HUES48 (cell line): ENCODE data around the gene FHOD1.
A peak's percentile ranks its signal among the peaks of the same experiment; 100 is the strongest.

Source experiments
- H3K27ac ChIP-seq: one replicate; pipeline ENCODE4 v1.7.0; 2013; ENCODE audit warnings: low read depth, low read length, inconsistent platforms
- H3K27me3 ChIP-seq: 2 replicates; pipeline ENCODE4 v1.6.1; 2013; ENCODE audit warnings: mild to moderate bottlenecking, low read length; ENCODE audit not compliant: control insufficient read depth, insufficient read depth
- H3K36me3 ChIP-seq: 2 replicates; pipeline ENCODE4 v1.6.1; 2013; ENCODE audit warnings: low read length; ENCODE audit not compliant: control insufficient read depth, insufficient read depth
- H3K4me1 ChIP-seq: 2 replicates; pipeline ENCODE4 v1.6.1; 2013; ENCODE audit warnings: mild to moderate bottlenecking, low read length; ENCODE audit not compliant: control insufficient read depth, insufficient read depth
- H3K4me3 ChIP-seq: 2 replicates; pipeline ENCODE4 v1.5.1; 2013; ENCODE audit warnings: mild to moderate bottlenecking, low read depth, low read length
- H3K9ac ChIP-seq: 2 replicates; pipeline ENCODE4 v1.6.1; 2013; ENCODE audit warnings: mild to moderate bottlenecking, low read depth, low read length, moderate library complexity
- H3K9me3 ChIP-seq: 2 replicates; pipeline ENCODE4 v1.6.1; 2013; ENCODE audit warnings: low read length; ENCODE audit not compliant: control insufficient read depth, insufficient read depth

Gene FHOD1

GRCh38 chr16:67283039-67283825 is 36.0 kb upstream of the FHOD1 start:
- no peak overlapping the region for H3K4me3 ChIP-seq
- H3K36me3 ChIP-seq: no peaks in the 10 kb centered on the region
- H3K27ac ChIP-seq: no peak overlapping the region
- H3K4me1 ChIP-seq: no peaks in the 10 kb centered on the region
- H3K9ac ChIP-seq: no peak overlapping the region
- peaks cover 8% of the 10 kb centered on the region for H3K27me3 ChIP-seq
- no peaks in the 10 kb centered on the region for H3K9me3 ChIP-seq

- no peaks in the 10 kb centered on the region for H3K36me3 ChIP-seq
- H3K9me3 ChIP-seq: no peaks in the 10 kb centered on the region
- no peak overlapping the region for H3K4me3 ChIP-seq
- peaks cover 8% of the 10 kb centered on the region for H3K27me3 ChIP-seq
- no peak overlapping the region for H3K9ac ChIP-seq
- no peak overlapping the region for H3K27ac ChIP-seq
- H3K4me1 ChIP-seq: no peaks in the 10 kb centered on the region
Observed at GRCh38 chr16:67282447-67282805, 35.1 kb upstream of the FHOD1 start.

GRCh38 chr16:67281536-67282446 is 34.5 kb upstream of the FHOD1 start:
- Histone ChIP-seq H3K4me1 (no peaks in the 10 kb centered on the region), H3K9me3 (no peaks in the 10 kb centered on the region), H3K4me3 (no peak overlapping the region), H3K9ac (no peak overlapping the region), H3K27me3 (peaks cover 8% of the 10 kb centered on the region), H3K27ac (no peak overlapping the region), H3K36me3 (no peaks in the 10 kb centered on the region; the same call in 1 of the 2 replicates)

DNA sequence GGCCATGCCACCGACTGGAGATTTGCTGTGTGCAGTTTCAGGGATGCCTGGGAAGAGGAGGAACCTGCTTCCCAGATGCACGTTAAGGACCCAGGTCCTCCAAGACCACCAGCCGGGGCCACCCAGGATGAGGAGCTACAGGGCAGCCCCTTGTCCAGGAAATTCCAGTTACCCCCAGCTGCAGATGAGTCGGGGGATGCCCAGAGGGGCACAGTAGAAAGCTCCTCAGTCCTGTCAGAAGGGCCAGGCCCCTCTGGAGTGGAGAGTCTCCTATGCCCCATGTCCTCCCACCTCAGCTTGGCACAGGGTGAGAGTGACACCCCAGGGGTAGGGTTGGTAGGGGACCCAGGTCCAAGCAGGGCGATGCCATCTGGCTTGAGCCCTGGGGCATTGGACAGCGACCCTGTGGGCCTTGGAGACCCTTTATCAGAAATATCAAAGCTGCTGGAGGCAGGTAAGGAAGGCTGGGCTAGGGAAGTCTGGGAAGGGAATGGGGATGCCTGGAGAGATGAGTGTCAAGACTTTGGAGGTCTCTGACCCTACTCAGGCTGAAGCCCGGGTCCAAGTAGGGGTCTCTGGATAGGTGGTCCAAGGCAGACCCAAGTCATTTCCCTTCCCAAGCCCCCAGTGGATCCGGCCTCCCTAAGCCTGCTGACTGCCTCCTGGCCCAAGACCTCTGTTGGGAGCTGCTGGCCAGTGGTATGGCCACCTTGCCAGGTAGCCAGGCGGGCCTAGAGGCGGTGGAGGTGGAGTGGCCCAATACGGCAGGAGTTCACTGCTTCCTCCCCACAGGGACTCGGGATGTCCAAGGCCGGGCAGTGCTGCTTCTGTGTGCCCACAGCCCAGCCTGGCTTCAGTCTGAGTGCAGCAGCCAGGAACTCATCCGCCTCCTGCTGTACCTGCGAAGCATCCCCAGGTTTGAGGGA is 33.1 kb upstream of the FHOD1 start:
- no peaks in the 10 kb centered on the region for H3K9me3 ChIP-seq
- no peaks in the 10 kb centered on the region for H3K4me1 ChIP-seq
- peaks cover 8% of the 10 kb centered on the region for H3K27me3 ChIP-seq
- H3K9ac ChIP-seq: no peak overlapping the region
- no peak overlapping the region for H3K27ac ChIP-seq
- no peaks in the 10 kb centered on the region; the same call in 1 of the 2 replicates for H3K36me3 ChIP-seq
- no peak overlapping the region for H3K4me3 ChIP-seq

DNA sequence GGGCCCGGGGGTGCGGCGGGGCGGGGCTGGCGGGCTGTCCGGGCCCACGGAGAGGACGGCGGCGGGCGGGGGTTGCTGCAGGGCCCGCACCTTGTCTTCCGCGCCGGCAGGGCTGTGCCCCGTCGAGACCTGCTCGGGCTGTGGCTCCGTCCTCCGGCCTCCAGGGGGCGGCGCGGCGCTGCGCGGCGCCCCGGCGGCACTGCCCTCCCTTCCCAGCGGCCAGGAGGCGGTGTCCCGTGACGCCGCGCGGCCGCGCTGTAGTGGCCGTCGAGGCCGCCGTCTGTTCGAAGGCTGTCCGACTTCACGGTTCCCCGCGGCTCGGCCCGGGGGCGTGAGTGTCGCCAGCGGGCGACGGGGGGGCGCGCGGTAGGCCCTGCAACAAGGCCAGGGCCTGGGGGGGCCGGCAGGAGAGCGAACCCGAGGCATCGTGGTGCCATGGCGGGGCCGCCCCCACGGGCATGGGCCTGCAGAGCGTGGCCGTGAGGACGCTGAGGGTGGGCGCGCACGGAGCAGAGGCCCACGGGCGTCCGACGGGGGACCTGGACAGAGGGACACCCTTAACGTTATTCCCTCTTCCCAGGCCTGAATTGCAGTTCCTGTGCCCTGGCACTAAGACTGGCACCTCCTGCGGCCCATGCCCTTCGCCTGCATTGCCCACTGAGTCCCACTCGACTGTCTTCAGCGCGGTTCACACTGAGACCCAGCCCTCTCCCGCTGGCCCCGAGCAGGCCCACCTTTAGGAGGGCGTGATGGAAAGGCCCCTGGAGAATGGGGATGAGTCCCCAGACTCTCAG is 32.2 kb upstream of the FHOD1 start, which contains the start of gene PLEKHG4:
TSS of gene PLEKHG4 (plus strand) at position 237 of the 794 bp plus-strand sequence. CDS start at position 750, 513 bp downstream.
- no peaks in the 10 kb centered on the region; the same call in 1 of the 2 replicates for H3K36me3 ChIP-seq
- H3K27me3 ChIP-seq: peaks cover 8% of the 10 kb centered on the region
- no peaks in the 10 kb centered on the region for H3K9me3 ChIP-seq
- peak within 1 kb of the TSS; percentile 64 for H3K4me3 ChIP-seq
- no peak within 1 kb of the TSS for H3K9ac ChIP-seq
- no peak within 1 kb of the TSS for H3K27ac ChIP-seq
- H3K4me1 ChIP-seq: no peaks in the 10 kb centered on the region

DNA sequence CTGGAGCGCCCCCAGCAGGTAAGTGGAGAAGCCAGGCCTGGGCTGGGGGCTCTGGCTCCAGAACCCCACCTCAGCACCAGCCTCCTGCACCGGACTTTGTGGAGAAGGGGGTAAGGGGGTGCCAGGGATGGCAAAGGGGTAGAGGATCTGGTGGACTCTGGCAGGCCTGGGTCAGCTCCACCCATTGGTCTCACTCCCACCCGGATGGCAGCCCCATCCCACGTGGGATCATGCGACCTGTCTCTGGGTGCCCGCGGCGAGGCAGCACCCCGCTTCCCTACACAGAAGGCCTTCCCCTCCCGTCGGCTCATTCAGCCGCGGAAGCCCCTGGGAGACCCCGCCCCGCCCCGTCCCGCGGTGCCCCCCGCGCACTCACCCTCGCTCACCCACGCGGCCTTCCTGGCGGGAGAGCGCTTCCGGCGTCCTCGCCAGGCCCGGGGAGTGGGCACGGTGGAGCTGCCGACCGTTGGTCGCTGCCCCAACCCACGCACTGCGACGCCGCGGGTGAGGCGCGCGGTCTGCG is 31.6 kb upstream of the FHOD1 start:
- peaks cover 8% of the 10 kb centered on the region for H3K27me3 ChIP-seq
- H3K4me1 ChIP-seq: no peaks in the 10 kb centered on the region
- H3K9ac ChIP-seq: no peak overlapping the region
- H3K36me3 ChIP-seq: no peaks in the 10 kb centered on the region; the same call in 1 of the 2 replicates
- H3K27ac ChIP-seq: no peak overlapping the region
- H3K4me3 ChIP-seq: peak overlapping the region; percentile 64
- H3K9me3 ChIP-seq: no peaks in the 10 kb centered on the region

- Histone ChIP-seq H3K36me3 (no peaks in the 10 kb centered on the region; the same call in 1 of the 2 replicates), H3K9ac (no peak overlapping the region), H3K4me1 (no peaks in the 10 kb centered on the region), H3K9me3 (no peaks in the 10 kb centered on the region), H3K27ac (no peak overlapping the region), H3K27me3 (peaks cover 8% of the 10 kb centered on the region), H3K4me3 (peak overlapping the region; percentile 64; the same call in 1 of the 2 replicates)
Observed at GRCh38 chr16:67277999-67278772, 30.9 kb upstream of the FHOD1 start.

DNA sequence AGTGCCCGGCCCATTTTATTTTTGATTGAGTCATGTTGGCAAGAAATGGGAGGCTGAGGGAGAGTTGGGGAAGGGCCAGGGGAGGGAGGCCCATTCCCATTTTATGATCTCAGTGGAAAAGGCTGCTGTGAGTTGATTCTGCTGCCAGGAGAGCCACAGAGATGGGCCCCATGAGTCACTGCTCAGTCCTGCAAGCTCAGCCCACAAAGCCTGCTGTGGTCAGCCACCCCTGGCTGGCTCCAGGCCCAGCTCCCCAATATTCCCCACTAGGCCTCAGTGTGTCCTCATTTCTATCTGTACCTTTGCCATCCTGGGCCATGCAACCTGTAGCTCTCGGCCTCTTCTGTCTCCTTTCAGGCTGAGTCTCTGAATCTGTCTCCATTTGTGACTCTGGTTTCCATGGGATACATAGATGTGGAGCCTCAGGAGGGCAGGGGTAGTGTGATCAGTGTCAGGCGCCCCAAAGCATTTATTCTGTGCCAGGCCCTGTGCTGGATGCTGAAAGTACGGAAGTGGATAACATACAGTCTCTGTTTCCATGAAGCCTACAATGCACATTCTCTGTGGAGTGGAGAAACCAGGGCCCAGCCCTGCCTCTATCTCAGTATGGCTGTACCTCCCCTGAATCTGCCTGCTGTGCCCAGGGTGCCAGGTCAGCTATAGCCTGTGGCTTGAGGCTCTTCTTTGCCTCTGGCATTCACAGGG is 30.2 kb upstream of the FHOD1 start:
- no peaks in the 10 kb centered on the region for H3K9me3 ChIP-seq
- peaks cover 8% of the 10 kb centered on the region for H3K27me3 ChIP-seq
- no peaks in the 10 kb centered on the region; the same call in 1 of the 2 replicates for H3K36me3 ChIP-seq
- H3K27ac ChIP-seq: no peak overlapping the region
- H3K9ac ChIP-seq: no peak overlapping the region
- no peak overlapping the region for H3K4me3 ChIP-seq
- no peaks in the 10 kb centered on the region for H3K4me1 ChIP-seq

- Histone ChIP-seq H3K27me3 (peaks cover 8% of the 10 kb centered on the region), H3K27ac (no peak overlapping the region), H3K4me1 (no peaks in the 10 kb centered on the region), H3K9ac (no peak overlapping the region), H3K36me3 (no peaks in the 10 kb centered on the region; the same call in 1 of the 2 replicates), H3K4me3 (no peak overlapping the region), H3K9me3 (no peaks in the 10 kb centered on the region)
Observed at GRCh38 chr16:67275321-67275720, 28.0 kb upstream of the FHOD1 start.
